ENCODE results near the gene PRSS22. TPM values are rescaled to one million over a fixed set of nuclear protein-coding genes. Genes with fewer than 3 reads are reported as not detected.

The PRSS22 gene
- total RNA-seq, 1 donor from 2014 or later, result not detected

- H3K36me3 ChIP-seq, result peaks cover 8 to 15% of the 10 kb centered on the region in 2 donors
Observed at GRCh38 chr16:2897110-2897509, 39.1 kb upstream of the PRSS22 start.

GRCh38 chr16:2896480-2897010, 38.6 kb upstream of the PRSS22 start:
- no peak overlapping the region for H3K27ac ChIP-seq
- H3K4me3 ChIP-seq, result no peak overlapping the region
- H3K36me3 ChIP-seq, result peaks cover 8 to 15% of the 10 kb centered on the region in 2 donors
- H3K4me1 ChIP-seq, result no peaks in the 10 kb centered on the region
- H3K27me3 ChIP-seq, result no peaks in the 10 kb centered on the region
- no peaks in the 10 kb centered on the region for H3K9me3 ChIP-seq
- DNase-seq (ENCODE audit: low spot score in 2 of 2), result no peak
- TF ChIP-seq CTCF (IDR thresholded peaks at IDR 0.05), result no peak
- intact Hi-C loops (cut with DNase I), result no loop called here

More at GRCh38 chr16:2897110-2897509, 39.1 kb upstream of the PRSS22 start:
- TF ChIP-seq CTCF (IDR thresholded peaks at IDR 0.05), result no peak
- intact Hi-C loops (cut with DNase I), result no loop called here
- Histone ChIP-seq H3K4me3 (no peak overlapping the region), H3K27me3 (no peaks in the 10 kb centered on the region), H3K27ac (no peak overlapping the region), H3K9me3 (no peaks in the 10 kb centered on the region), H3K4me1 (no peaks in the 10 kb centered on the region)
- no peak for DNase-seq (ENCODE audit: low spot score in 2 of 2)

GRCh38 chr16:2895813-2896212, 37.8 kb upstream of the PRSS22 start:
- DNase-seq (ENCODE audit: low spot score in 2 of 2), result no peak
- no peaks in the 10 kb centered on the region for H3K4me1 ChIP-seq
- H3K4me3 ChIP-seq, result no peak overlapping the region
- intact Hi-C loops (cut with DNase I), result no loop called here
- no peaks in the 10 kb centered on the region for H3K9me3 ChIP-seq
- H3K27ac ChIP-seq, result no peak overlapping the region
- H3K27me3 ChIP-seq, result no peaks in the 10 kb centered on the region
- TF ChIP-seq CTCF (IDR thresholded peaks at IDR 0.05), result no peak
- peaks cover 8 to 15% of the 10 kb centered on the region in 2 donors for H3K36me3 ChIP-seq

- TF ChIP-seq CTCF (IDR thresholded peaks at IDR 0.05), result no peak
- H3K4me1 ChIP-seq, result no peaks in the 10 kb centered on the region
- H3K27me3 ChIP-seq, result no peaks in the 10 kb centered on the region
- H3K4me3 ChIP-seq, result no peak overlapping the region
- intact Hi-C loops (cut with DNase I), result no loop called here
- DNase-seq (ENCODE audit: low spot score in 2 of 2), result no peak
- H3K9me3 ChIP-seq, result no peaks in the 10 kb centered on the region
- H3K36me3 ChIP-seq, result peaks cover 8 to 15% of the 10 kb centered on the region in 2 donors
- no peak overlapping the region for H3K27ac ChIP-seq
Observed at GRCh38 chr16:2894231-2894630, 36.3 kb upstream of the PRSS22 start.

GRCh38 chr16:2884041-2884451, 26.1 kb upstream of the PRSS22 start:
- no peak for DNase-seq (ENCODE audit: low spot score in 2 of 2)

More at GRCh38 chr16:2884041-2884451, 26.1 kb upstream of the PRSS22 start:
- Histone ChIP-seq H3K4me1 (peaks cover 0 to 5% of the 10 kb centered on the region in 2 donors), H3K4me3 (peak overlapping the region; percentile 64 to 86), H3K27ac (peak overlapping the region in 1 of 2 donors; percentile 94), H3K36me3 (peaks cover 0 to 3% of the 10 kb centered on the region in 2 donors), H3K9me3 (no peaks in the 10 kb centered on the region), H3K27me3 (no peaks in the 10 kb centered on the region)
- intact Hi-C loops (cut with DNase I), result no loop called here
- TF ChIP-seq CTCF (IDR thresholded peaks at IDR 0.05), result no peak
